ENCODE measurements around the gene ST3GAL3. TPM values are rescaled to one million over a fixed set of nuclear protein-coding genes. Genes with fewer than 3 reads are reported as not detected.

The ST3GAL3 gene
- total and polyA plus RNA-seq, 10 of the 15 experiments (the other 5 are each of a cell fraction or from before 2014, with no cell fraction given): 1.2 to 19.3 (median 11.0) TPM

- peaks cover 0 to 7% of the 10 kb centered on the region in 2 experiments; a peak in 2 of 4 replicates for H3K36me3 ChIP-seq (ENCODE audit: control insufficient read depth in 2 of 2, insufficient read depth in 2 of 2, low read length in 1 of 2)
Observed at GRCh38 chr1:43839056-43839455, 131.7 kb downstream of the ST3GAL3 start.

More at GRCh38 chr1:43839056-43839455, 131.7 kb downstream of the ST3GAL3 start:
- ChIA-PET SMC1A (ENCODE audit: uncharacterized antibody, unreplicated experiment) (interaction anchor here (0.6 to 2.9 kb wide), 10 partner anchors 10 to 906 kb away, joined by 3 to 21 read pairs (median 4); no protein-coding TSS in a partner anchor), POLR2A (interaction anchor here (1.0 kb wide), 1 partner anchor 10 kb away, joined by 3 read pairs; no protein-coding TSS in a partner anchor), RAD21 (ENCODE audit: unreplicated experiment) (interaction anchor here (1.0 to 2.2 kb wide), 3 partner anchors 15 to 76 kb away, joined by 4 to 7 read pairs (median 4); no protein-coding TSS in a partner anchor), CTCF (interaction anchor here (1.9 to 4.0 kb wide), 2 partner anchors 74 to 96 kb away, joined by 13 to 25 read pairs; no protein-coding TSS in a partner anchor)
- H3K4me3 ChIP-seq: no peak overlapping the region
- WGBS (ENCODE audit: insufficient coverage, insufficient replicate concordance, low lambda C conversion rate, missing lambda C conversion rate): 94% methylated on average over 5 of the region's 5 CpGs
- H4K20me1 ChIP-seq (ENCODE audit: control insufficient read depth, insufficient read depth): no peaks in the 10 kb centered on the region
- H3K27ac ChIP-seq (ENCODE audit: control insufficient read depth, insufficient read depth): peak overlapping the region; percentile 50
- H3K4me1 ChIP-seq (ENCODE audit: control insufficient read depth, insufficient read depth, low read length): peaks cover 42% of the 10 kb centered on the region
- intact Hi-C loops (cut with micrococcal nuclease; ENCODE audit: unreplicated experiment) (loop anchor here (5.0 kb wide), 1 partner anchor 93 kb away; the partner anchor contains the start of gene ARTN), in situ Hi-C loops (cut with MboI) (loop anchor here (10.0 kb wide), 1 partner anchor 884 kb away; the partner anchor contains the start of gene SLC2A1)
- H3K79me2 ChIP-seq (ENCODE audit: control insufficient read depth, insufficient read depth, low read length): no peaks in the 10 kb centered on the region
- ATAC-seq (no peak), DNase-seq (ENCODE audit: low read depth, low spot score) (no peak), FAIRE-seq (no peak)
- H3K27me3 ChIP-seq (replicated peaks in 1 of 2; ENCODE audit: control insufficient read depth in 2 of 2, insufficient read depth in 2 of 2, low read length in 1 of 2): no peaks in the 10 kb centered on the region
- TF ChIP-seq MTA3 (IDR thresholded peaks at IDR 0.05; ENCODE audit: borderline replicate concordance, low read length) (no peak), CEBPZ (IDR thresholded peaks at IDR 0.05; ENCODE audit: low read depth, low read length) (no peak)
- TF ChIP-seq, protein P1, sequence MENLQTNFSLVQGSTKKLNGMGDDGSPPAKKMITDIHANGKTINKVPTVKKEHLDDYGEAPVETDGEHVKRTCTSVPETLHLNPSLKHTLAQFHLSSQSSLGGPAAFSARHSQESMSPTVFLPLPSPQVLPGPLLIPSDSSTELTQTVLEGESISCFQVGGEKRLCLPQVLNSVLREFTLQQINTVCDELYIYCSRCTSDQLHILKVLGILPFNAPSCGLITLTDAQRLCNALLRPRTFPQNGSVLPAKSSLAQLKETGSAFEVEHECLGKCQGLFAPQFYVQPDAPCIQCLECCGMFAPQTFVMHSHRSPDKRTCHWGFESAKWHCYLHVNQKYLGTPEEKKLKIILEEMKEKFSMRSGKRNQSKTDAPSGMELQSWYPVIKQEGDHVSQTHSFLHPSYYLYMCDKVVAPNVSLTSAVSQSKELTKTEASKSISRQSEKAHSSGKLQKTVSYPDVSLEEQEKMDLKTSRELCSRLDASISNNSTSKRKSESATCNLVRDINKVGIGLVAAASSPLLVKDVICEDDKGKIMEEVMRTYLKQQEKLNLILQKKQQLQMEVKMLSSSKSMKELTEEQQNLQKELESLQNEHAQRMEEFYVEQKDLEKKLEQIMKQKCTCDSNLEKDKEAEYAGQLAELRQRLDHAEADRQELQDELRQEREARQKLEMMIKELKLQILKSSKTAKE (IDR thresholded peaks at IDR 0.05; ENCODE audit: low read depth, poor library complexity, severe bottlenecking): no peak
- TF ChIP-seq, protein P2, sequence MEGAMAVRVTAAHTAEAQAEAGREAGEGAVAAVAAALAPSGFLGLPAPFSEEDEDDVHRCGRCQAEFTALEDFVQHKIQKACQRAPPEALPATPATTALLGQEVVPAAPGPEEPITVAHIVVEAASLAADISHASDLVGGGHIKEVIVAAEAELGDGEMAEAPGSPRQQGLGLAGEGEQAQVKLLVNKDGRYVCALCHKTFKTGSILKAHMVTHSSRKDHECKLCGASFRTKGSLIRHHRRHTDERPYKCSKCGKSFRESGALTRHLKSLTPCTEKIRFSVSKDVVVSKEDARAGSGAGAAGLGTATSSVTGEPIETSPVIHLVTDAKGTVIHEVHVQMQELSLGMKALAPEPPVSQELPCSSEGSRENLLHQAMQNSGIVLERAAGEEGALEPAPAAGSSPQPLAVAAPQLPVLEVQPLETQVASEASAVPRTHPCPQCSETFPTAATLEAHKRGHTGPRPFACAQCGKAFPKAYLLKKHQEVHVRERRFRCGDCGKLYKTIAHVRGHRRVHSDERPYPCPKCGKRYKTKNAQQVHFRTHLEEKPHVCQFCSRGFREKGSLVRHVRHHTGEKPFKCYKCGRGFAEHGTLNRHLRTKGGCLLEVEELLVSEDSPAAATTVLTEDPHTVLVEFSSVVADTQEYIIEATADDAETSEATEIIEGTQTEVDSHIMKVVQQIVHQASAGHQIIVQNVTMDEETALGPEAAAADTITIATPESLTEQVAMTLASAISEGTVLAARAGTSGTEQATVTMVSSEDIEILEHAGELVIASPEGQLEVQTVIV (IDR thresholded peaks at IDR 0.05; ENCODE audit: borderline replicate concordance, partially characterized antibody): no peak
- H3K9me3 ChIP-seq (replicated peaks; ENCODE audit: control insufficient read depth, insufficient read depth, low read length): peaks cover under 1% of the 10 kb centered on the region; the same call in 1 of the 3 replicates
- no peak overlapping the region for H2AFZ ChIP-seq (ENCODE audit: control insufficient read depth, low read depth, low read length)
- peak overlapping the region; percentile 45 for H3K4me2 ChIP-seq (ENCODE audit: control insufficient read depth, insufficient read depth)
- H3K9ac ChIP-seq (ENCODE audit: control insufficient read depth, insufficient read depth, low read length): no peak overlapping the region
- no TSS peak for BruUV-seq (replicated peaks)

All from GM12878 (cell line).